ENCODE results near the gene MTMR10. TPM values are rescaled to one million over a fixed set of nuclear protein-coding genes. Genes with fewer than 3 reads are reported as not detected.

MTMR10 gene
- polyA plus RNA-seq, 1 donor from 2014 or later, result 2.3 TPM

DNA sequence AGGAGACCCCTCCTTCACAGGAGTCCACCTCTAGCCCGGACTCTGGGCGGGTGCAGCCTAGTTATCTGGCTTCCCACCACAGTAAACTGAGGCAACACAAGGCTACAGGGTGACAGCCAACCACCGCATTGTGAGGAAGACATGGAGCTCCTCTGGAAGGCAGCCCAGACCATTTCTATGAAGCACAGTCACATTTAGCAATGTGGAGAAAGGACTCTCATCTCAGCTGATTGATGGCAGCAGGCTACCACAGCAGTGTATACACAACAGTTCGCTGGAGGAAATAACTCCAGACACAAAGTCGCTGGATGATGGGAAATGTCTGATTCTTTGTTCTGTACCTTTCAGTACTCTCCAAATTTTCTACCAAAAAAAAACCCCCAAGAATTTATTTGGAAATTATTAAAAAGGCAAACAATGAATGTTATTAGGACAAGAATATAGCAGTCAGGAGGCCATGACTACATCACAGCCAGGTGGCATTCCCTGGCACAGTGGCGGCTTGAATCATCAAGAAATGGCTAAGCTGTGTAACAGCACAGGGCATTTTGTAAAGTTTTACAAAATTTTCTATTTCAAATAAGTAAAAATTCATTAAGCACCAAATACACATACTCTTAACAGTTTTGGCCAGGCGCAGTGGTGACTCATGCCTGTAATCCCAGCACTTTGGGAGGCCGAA is 47.6 kb downstream of the MTMR10 start:
- Histone ChIP-seq H3K9me3 (ENCODE audit: low read length) (no peaks in the 10 kb centered on the region), H3K27ac (ENCODE audit: low read length) (no peak overlapping the region), H3K27me3 (ENCODE audit: insufficient read depth, low read depth, low read length) (no peaks in the 10 kb centered on the region), H3K79me2 (replicated peaks; ENCODE audit: insufficient read depth, low read length) (no peaks in the 10 kb centered on the region), H3K36me3 (ENCODE audit: insufficient read depth, low read length) (peaks cover 12% of the 10 kb centered on the region), H3K9me2 (ENCODE audit: insufficient read depth, low read length) (no peaks in the 10 kb centered on the region), H3K9ac (ENCODE audit: low read length) (no peak overlapping the region), H3K4me2 (ENCODE audit: low read length) (no peak overlapping the region), H2AFZ (ENCODE audit: low read depth, low read length) (no peak overlapping the region), H3K4me3 (ENCODE audit: low read length) (no peak overlapping the region), H4K20me1 (ENCODE audit: insufficient read depth) (no peaks in the 10 kb centered on the region), H3F3A (ENCODE audit: insufficient read depth, low read length, poor library complexity, severe bottlenecking) (no peaks in the 10 kb centered on the region)
- TF ChIP-seq, protein P1, sequence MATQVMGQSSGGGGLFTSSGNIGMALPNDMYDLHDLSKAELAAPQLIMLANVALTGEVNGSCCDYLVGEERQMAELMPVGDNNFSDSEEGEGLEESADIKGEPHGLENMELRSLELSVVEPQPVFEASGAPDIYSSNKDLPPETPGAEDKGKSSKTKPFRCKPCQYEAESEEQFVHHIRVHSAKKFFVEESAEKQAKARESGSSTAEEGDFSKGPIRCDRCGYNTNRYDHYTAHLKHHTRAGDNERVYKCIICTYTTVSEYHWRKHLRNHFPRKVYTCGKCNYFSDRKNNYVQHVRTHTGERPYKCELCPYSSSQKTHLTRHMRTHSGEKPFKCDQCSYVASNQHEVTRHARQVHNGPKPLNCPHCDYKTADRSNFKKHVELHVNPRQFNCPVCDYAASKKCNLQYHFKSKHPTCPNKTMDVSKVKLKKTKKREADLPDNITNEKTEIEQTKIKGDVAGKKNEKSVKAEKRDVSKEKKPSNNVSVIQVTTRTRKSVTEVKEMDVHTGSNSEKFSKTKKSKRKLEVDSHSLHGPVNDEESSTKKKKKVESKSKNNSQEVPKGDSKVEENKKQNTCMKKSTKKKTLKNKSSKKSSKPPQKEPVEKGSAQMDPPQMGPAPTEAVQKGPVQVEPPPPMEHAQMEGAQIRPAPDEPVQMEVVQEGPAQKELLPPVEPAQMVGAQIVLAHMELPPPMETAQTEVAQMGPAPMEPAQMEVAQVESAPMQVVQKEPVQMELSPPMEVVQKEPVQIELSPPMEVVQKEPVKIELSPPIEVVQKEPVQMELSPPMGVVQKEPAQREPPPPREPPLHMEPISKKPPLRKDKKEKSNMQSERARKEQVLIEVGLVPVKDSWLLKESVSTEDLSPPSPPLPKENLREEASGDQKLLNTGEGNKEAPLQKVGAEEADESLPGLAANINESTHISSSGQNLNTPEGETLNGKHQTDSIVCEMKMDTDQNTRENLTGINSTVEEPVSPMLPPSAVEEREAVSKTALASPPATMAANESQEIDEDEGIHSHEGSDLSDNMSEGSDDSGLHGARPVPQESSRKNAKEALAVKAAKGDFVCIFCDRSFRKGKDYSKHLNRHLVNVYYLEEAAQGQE (IDR thresholded peaks at IDR 0.05; ENCODE audit: borderline replicate concordance), result no peak
- no peak for TF ChIP-seq EP300 (conservative IDR thresholded peaks at IDR 0.05; ENCODE audit: poor library complexity, severe bottlenecking)
- TF ChIP-seq MXI1 (conservative IDR thresholded peaks at IDR 0.05; ENCODE audit: poor library complexity, severe bottlenecking), result no peak
- TF ChIP-seq TAF1 (IDR thresholded peaks at IDR 0.05; ENCODE audit: low read depth), result no peak
- TF ChIP-seq RAD21 (conservative IDR thresholded peaks at IDR 0.05), result no peak
- TF ChIP-seq EZH2 (IDR thresholded peaks at IDR 0.05; ENCODE audit: borderline replicate concordance, insufficient read depth, low read length, poor library complexity, severe bottlenecking), result no peak
- TF ChIP-seq, protein P2, sequence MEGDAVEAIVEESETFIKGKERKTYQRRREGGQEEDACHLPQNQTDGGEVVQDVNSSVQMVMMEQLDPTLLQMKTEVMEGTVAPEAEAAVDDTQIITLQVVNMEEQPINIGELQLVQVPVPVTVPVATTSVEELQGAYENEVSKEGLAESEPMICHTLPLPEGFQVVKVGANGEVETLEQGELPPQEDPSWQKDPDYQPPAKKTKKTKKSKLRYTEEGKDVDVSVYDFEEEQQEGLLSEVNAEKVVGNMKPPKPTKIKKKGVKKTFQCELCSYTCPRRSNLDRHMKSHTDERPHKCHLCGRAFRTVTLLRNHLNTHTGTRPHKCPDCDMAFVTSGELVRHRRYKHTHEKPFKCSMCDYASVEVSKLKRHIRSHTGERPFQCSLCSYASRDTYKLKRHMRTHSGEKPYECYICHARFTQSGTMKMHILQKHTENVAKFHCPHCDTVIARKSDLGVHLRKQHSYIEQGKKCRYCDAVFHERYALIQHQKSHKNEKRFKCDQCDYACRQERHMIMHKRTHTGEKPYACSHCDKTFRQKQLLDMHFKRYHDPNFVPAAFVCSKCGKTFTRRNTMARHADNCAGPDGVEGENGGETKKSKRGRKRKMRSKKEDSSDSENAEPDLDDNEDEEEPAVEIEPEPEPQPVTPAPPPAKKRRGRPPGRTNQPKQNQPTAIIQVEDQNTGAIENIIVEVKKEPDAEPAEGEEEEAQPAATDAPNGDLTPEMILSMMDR (IDR thresholded peaks at IDR 0.05; ENCODE audit: poor library complexity, severe bottlenecking), result no peak
- TF ChIP-seq POLR2AphosphoS5 (IDR thresholded peaks at IDR 0.05), result no peak
- no peak for TF ChIP-seq SMC3 (conservative IDR thresholded peaks at IDR 0.05; ENCODE audit: poor library complexity)

DNA sequence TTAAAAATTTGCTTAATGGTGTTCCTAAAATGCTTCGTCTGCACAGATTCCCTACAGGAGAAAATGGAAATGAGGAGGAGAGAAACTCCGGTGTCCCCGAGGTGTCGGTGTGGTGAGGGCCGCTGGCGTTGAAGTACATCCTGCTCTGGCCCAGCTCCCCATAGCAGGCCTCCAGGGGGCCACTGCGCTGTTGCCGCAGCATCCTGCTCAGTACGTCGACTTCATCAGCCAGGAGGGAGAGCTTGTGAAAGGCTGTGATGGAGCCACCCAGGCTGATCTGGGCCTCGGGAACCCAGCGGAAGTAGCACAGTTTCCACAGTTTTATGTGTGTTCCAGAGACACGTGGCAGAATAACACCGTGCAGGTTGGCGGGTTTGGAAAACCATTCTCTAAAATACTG is 49.9 kb downstream of the MTMR10 start:
- no peak overlapping the region for H3K4me2 ChIP-seq (ENCODE audit: low read length)
- no peaks in the 10 kb centered on the region for H3K79me2 ChIP-seq (replicated peaks; ENCODE audit: insufficient read depth, low read length)
- no peaks in the 10 kb centered on the region for H3K9me2 ChIP-seq (ENCODE audit: insufficient read depth, low read length)
- no peaks in the 10 kb centered on the region for H3F3A ChIP-seq (ENCODE audit: insufficient read depth, low read length, poor library complexity, severe bottlenecking)
- H4K20me1 ChIP-seq (ENCODE audit: insufficient read depth), result no peaks in the 10 kb centered on the region
- H3K4me3 ChIP-seq (ENCODE audit: low read length), result no peak overlapping the region
- no peak overlapping the region for H3K9ac ChIP-seq (ENCODE audit: low read length)
- no peaks in the 10 kb centered on the region for H3K9me3 ChIP-seq (ENCODE audit: low read length)
- TF ChIP-seq POLR2AphosphoS5 (IDR thresholded peaks at IDR 0.05) (no peak), EZH2 (IDR thresholded peaks at IDR 0.05; ENCODE audit: borderline replicate concordance, insufficient read depth, low read length, poor library complexity, severe bottlenecking) (no peak), SMC3 (conservative IDR thresholded peaks at IDR 0.05; ENCODE audit: poor library complexity) (no peak), MXI1 (conservative IDR thresholded peaks at IDR 0.05; ENCODE audit: poor library complexity, severe bottlenecking) (no peak), RAD21 (conservative IDR thresholded peaks at IDR 0.05) (no peak), TAF1 (IDR thresholded peaks at IDR 0.05; ENCODE audit: low read depth) (no peak), EP300 (conservative IDR thresholded peaks at IDR 0.05; ENCODE audit: poor library complexity, severe bottlenecking) (no peak)
- TF ChIP-seq, protein P2 (IDR thresholded peaks at IDR 0.05; ENCODE audit: poor library complexity, severe bottlenecking), result no peak
- TF ChIP-seq, protein P1 (IDR thresholded peaks at IDR 0.05; ENCODE audit: borderline replicate concordance), result no peak
- H3K27me3 ChIP-seq (ENCODE audit: insufficient read depth, low read depth, low read length), result no peaks in the 10 kb centered on the region
- H3K27ac ChIP-seq (ENCODE audit: low read length), result no peak overlapping the region
- H3K36me3 ChIP-seq (ENCODE audit: insufficient read depth, low read length), result peaks cover 18% of the 10 kb centered on the region
- H2AFZ ChIP-seq (ENCODE audit: low read depth, low read length), result no peak overlapping the region

All from neural cell (in vitro differentiated cells).